HL-60/S4 (cell line): ENCODE results near the gene NCAM2.
"Not testable (repeated sequence)": the region's sequence is repeated elsewhere in the genome, so short reads cannot be mapped to it uniquely, and the experiment has no call there.

ENCODE experiments used
- in situ Hi-C: fragments of 300-500 bp; cut with MboI; formaldehyde crosslinking; loops from 2 replicates; pipeline ENCODE4 v1.14.3; 2022; ENCODE audit warnings: low sequenced_read_pairs

Gene NCAM2

GRCh38 chr21:21096956-21097355 lies 98.7 kb downstream of the NCAM2 start:
- in situ Hi-C loops, result loop anchor here (10.0 kb wide), 1 partner anchor 92 kb away; no protein-coding TSS in a partner anchor

- in situ Hi-C loops, result loop anchor here (10.0 kb wide), 1 partner anchor 93 kb away; no protein-coding TSS in a partner anchor
Observed at GRCh38 chr21:21097466-21097865, 99.3 kb downstream of the NCAM2 start.

- in situ Hi-C loops, result no loop called here
Observed at GRCh38 chr21:21101911-21102310, 103.7 kb downstream of the NCAM2 start.

- in situ Hi-C loops, result no loop called here
Observed at GRCh38 chr21:21102896-21103295, 104.7 kb downstream of the NCAM2 start.

- in situ Hi-C loops, result no loop called here
Observed at GRCh38 chr21:21103692-21104091, 105.5 kb downstream of the NCAM2 start.

GRCh38 chr21:21109736-21110135 lies 111.5 kb downstream of the NCAM2 start:
- in situ Hi-C loops, result no loop called here

- in situ Hi-C loops, result no loop called here
Observed at GRCh38 chr21:21111309-21111920, 113.2 kb downstream of the NCAM2 start.

- in situ Hi-C loops, result no loop called here
Observed at GRCh38 chr21:21114461-21114860, 116.3 kb downstream of the NCAM2 start.

GRCh38 chr21:21119091-21119490 lies 120.9 kb downstream of the NCAM2 start:
- in situ Hi-C loops, result no loop called here

- in situ Hi-C loops, result no loop called here
Observed at GRCh38 chr21:21122680-21123079, 124.5 kb downstream of the NCAM2 start.

GRCh38 chr21:21132390-21132789 lies 134.2 kb downstream of the NCAM2 start:
- in situ Hi-C loops, result no loop called here

- in situ Hi-C loops, result no loop called here
Observed at GRCh38 chr21:21137986-21138385, 139.8 kb downstream of the NCAM2 start.

GRCh38 chr21:21146587-21147373 lies 148.6 kb downstream of the NCAM2 start:
- in situ Hi-C loops, result no loop called here

GRCh38 chr21:21147374-21147745 lies 149.2 kb downstream of the NCAM2 start:
- in situ Hi-C loops, result no loop called here

- in situ Hi-C loops, result no loop called here
Observed at GRCh38 chr21:21148009-21148408, 149.8 kb downstream of the NCAM2 start.

- in situ Hi-C loops, result no loop called here
Observed at GRCh38 chr21:21148514-21148913, 150.3 kb downstream of the NCAM2 start.

GRCh38 chr21:21149445-21149844 lies 151.2 kb downstream of the NCAM2 start:
- in situ Hi-C loops, result not testable (repeated sequence)

GRCh38 chr21:21151231-21151630 lies 153.0 kb downstream of the NCAM2 start:
- in situ Hi-C loops, result no loop called here

- in situ Hi-C loops, result no loop called here
Observed at GRCh38 chr21:21156397-21156796, 158.2 kb downstream of the NCAM2 start.

- in situ Hi-C loops, result no loop called here
Observed at GRCh38 chr21:21156957-21157356, 158.7 kb downstream of the NCAM2 start.

- in situ Hi-C loops, result no loop called here
Observed at GRCh38 chr21:21158376-21158918, 160.2 kb downstream of the NCAM2 start.

GRCh38 chr21:21159253-21159899 lies 161.2 kb downstream of the NCAM2 start:
- in situ Hi-C loops, result no loop called here
